HT-29 (cell line): ENCODE results near the gene TUBA1B. TPM values are rescaled to one million over a fixed set of nuclear protein-coding genes. Genes with fewer than 3 reads are reported as not detected.
"Not testable (repeated sequence)": the region's sequence is repeated elsewhere in the genome, so short reads cannot be mapped to it uniquely, and the experiment has no call there.

ENCODE experiments used
- DNase-seq: peaks from one replicate; pipeline ENCODE4 v3.0.0-alpha.2; 2015; ENCODE audit warnings: low spot score
- total RNA-seq: library from RNA; depleted of rRNA; stranded (reverse); fragments of >200 nt; shearing (Covaris generic); gene quantifications from 2 replicates; pipeline ENCODE4 v1.2.3, GENCODE V29; 2014; rRNA removed

The TUBA1B gene
- 2,713 and 2,908 TPM in 2 replicates for total RNA-seq

- DNase-seq: peak; percentile 89
Measured at GRCh38 chr12:49131051-49131893, at the start of gene TUBA1B. TSS of gene TUBA1B (minus strand) at chr12:49131395. CDS start at chr12:49131300, 95 bp downstream.

GRCh38 chr12:49174218-49174617, 43.0 kb upstream of the TUBA1B start:
- DNase-seq: no peak

GRCh38 chr12:49170924-49171323, 39.7 kb upstream of the TUBA1B start:
- DNase-seq: no peak

- no peak for DNase-seq
Measured at GRCh38 chr12:49165114-49165513, 33.9 kb upstream of the TUBA1B start.

GRCh38 chr12:49161901-49162300, 30.7 kb upstream of the TUBA1B start:
- DNase-seq: not testable (repeated sequence)

- DNase-seq: no peak
Measured at GRCh38 chr12:49161092-49161795, 30.0 kb upstream of the TUBA1B start.

GRCh38 chr12:49160399-49160798, 29.2 kb upstream of the TUBA1B start:
- no peak for DNase-seq

GRCh38 chr12:49154221-49154620, 23.0 kb upstream of the TUBA1B start:
- DNase-seq: no peak

- no peak for DNase-seq
Measured at GRCh38 chr12:49147384-49147783, 16.2 kb upstream of the TUBA1B start.

- DNase-seq: no peak
Measured at GRCh38 chr12:49146406-49146805, 15.2 kb upstream of the TUBA1B start.

GRCh38 chr12:49144384-49144783, 13.2 kb upstream of the TUBA1B start:
- DNase-seq: no peak

- DNase-seq: no peak
Measured at GRCh38 chr12:49138999-49139398, 7.8 kb upstream of the TUBA1B start.

- DNase-seq: no peak
Measured at GRCh38 chr12:49138587-49138986, 7.4 kb upstream of the TUBA1B start.

GRCh38 chr12:49137476-49137875, 6.3 kb upstream of the TUBA1B start:
- no peak for DNase-seq

GRCh38 chr12:49136997-49137396, 5.8 kb upstream of the TUBA1B start:
- DNase-seq: not testable (repeated sequence)

GRCh38 chr12:49133590-49133989, 2.4 kb upstream of the TUBA1B start:
- no peak for DNase-seq

- DNase-seq: peak; percentile 11
Measured at GRCh38 chr12:49133014-49133413, 1.8 kb upstream of the TUBA1B start.

GRCh38 chr12:49131894-49132461, 783 bp upstream of the TUBA1B start:
- DNase-seq: peak; percentile 68

GRCh38 chr12:49130151-49131050, 794 bp downstream of the TUBA1B start:
- DNase-seq: peak; percentile 96

- no peak for DNase-seq
Measured at GRCh38 chr12:49129332-49130150, 1.7 kb downstream of the TUBA1B start.
